SU-DHL-6 (cell line): ENCODE data around the gene ECHS1.

Experiments
- CTCF ChIP-seq: fragments of 200-600 bp; sonication (generic); IDR thresholded peaks from one replicate; pipeline ENCODE4 v1.5.1; 2017; ENCODE audit warnings: antibody characterized with exemption, mild to moderate bottlenecking, low read length, moderate library complexity; ENCODE audit not compliant: insufficient read depth, poor library complexity, severe bottlenecking
- EZH2phosphoT487 ChIP-seq: fragments of 200-600 bp; sonication (generic), shearing (Covaris generic); conservative IDR thresholded peaks from 2 replicates; pipeline ENCODE4 v1.6.1; 2018; ENCODE audit warnings: mild to moderate bottlenecking, antibody characterized with exemption, low read length, moderate library complexity, mixed read lengths

- no peak for TF ChIP-seq CTCF
- no peak for TF ChIP-seq EZH2phosphoT487
These were observed 38.6 kb upstream of the ECHS1 start for GRCh38 chr10:133411523-133412380.
